ENCODE results near the gene RNF224. TPM values are rescaled to one million over a fixed set of nuclear protein-coding genes. Genes with fewer than 3 reads are reported as not detected.

Gene RNF224
- total RNA-seq, 4 donors from 2014 or later, result 0.34 to 2.0 (median 1.1) TPM

DNA sequence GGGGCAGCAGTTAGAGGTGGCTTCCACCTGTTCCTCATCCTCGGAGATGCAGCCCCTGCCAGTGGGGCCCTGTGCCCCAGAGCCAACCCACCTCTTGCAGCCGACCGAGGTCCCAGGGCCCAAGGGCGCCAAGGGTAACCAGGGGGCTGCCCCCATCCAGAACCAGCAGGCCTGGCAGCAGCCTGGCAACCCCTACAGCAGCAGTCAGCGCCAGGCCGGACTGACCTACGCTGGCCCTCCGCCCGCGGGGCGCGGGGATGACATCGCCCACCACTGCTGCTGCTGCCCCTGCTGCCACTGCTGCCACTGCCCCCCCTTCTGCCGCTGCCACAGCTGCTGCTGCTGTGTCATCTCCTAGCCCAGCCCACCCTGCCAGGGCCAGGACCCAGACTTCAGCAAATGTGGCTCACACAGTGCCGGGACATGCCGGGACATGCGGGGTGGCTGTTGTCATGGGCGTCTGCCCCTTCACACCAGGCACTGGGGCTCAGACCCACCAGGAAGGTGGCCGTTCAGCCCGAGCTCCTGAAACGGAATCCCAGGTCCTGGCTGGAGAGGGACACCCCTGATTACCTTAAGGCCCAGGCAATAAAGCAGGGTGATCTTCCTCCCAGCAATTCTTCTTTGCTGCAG is 1.5 kb upstream of the RNF224 start:
- Histone ChIP-seq H3K4me3 (no peak overlapping the region), H3K27ac (peak overlapping the region; percentile 24), H3K9me3 (no peaks in the 10 kb centered on the region), H3K36me3 (no peaks in the 10 kb centered on the region), H3K27me3 (peaks cover 27% of the 10 kb centered on the region), H3K4me1 (peaks cover 55% of the 10 kb centered on the region)
- WGBS, result 79% methylated on average over 8 of the region's 21 CpGs
- DNase-seq (ENCODE audit: low spot score in 2 of 2), result no peak
- TF ChIP-seq, protein P1, sequence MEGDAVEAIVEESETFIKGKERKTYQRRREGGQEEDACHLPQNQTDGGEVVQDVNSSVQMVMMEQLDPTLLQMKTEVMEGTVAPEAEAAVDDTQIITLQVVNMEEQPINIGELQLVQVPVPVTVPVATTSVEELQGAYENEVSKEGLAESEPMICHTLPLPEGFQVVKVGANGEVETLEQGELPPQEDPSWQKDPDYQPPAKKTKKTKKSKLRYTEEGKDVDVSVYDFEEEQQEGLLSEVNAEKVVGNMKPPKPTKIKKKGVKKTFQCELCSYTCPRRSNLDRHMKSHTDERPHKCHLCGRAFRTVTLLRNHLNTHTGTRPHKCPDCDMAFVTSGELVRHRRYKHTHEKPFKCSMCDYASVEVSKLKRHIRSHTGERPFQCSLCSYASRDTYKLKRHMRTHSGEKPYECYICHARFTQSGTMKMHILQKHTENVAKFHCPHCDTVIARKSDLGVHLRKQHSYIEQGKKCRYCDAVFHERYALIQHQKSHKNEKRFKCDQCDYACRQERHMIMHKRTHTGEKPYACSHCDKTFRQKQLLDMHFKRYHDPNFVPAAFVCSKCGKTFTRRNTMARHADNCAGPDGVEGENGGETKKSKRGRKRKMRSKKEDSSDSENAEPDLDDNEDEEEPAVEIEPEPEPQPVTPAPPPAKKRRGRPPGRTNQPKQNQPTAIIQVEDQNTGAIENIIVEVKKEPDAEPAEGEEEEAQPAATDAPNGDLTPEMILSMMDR (IDR thresholded peaks at IDR 0.05), result no peak
- no peak for TF ChIP-seq POLR2AphosphoS5 (IDR thresholded peaks at IDR 0.05)
- TF ChIP-seq EP300 (IDR thresholded peaks at IDR 0.05), result no peak
- no peak for TF ChIP-seq POLR2A (IDR thresholded peaks at IDR 0.05)

DNA sequence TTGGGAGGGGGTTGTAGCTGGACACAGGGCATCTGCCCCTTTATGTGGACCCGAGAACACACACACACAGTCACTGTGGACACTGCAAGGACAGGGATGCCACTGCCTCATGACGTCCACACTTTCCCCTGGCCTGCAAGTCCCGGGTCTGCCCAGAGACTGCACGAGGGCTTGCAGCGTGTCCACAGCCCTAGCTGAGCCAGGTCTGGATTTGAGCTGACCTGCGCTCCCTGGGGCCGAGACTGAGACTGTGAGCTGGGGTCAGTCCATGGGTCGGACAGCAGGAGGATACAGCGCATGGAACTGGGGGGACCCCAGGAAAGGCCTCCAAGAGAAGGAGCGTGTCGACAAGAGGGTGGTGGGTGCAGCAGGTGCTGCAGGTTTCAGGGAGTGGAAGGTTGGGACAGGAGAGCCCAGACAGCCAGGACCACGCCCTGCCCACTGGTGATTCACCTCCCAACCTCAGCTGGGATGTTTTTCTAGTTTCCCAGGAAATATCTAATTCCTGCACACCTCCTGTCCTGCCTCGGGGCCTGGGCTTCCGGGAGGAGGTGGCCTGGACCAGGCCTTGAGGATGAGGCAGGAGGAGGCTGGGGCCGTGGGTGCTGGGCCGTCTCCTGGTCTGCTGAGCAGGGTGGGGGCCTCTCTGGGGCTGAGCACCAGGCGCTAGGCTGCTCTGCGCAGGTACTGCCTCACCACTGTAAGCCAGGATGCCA is 806 bp upstream of the RNF224 start:
- DNase-seq (ENCODE audit: low spot score in 2 of 2), result no peak
- 47% methylated on average over 18 of the region's 18 CpGs for WGBS
- Histone ChIP-seq H3K4me1 (peaks cover 53% of the 10 kb centered on the region), H3K36me3 (no peaks in the 10 kb centered on the region), H3K27me3 (peaks cover 34% of the 10 kb centered on the region), H3K27ac (peak overlapping the region; percentile 24), H3K4me3 (no peak overlapping the region), H3K9me3 (no peaks in the 10 kb centered on the region)
- TF ChIP-seq POLR2AphosphoS5 (IDR thresholded peaks at IDR 0.05), result no peak
- no peak for TF ChIP-seq EP300 (IDR thresholded peaks at IDR 0.05)
- no peak for TF ChIP-seq POLR2A (IDR thresholded peaks at IDR 0.05)
- TF ChIP-seq, protein P1 (IDR thresholded peaks at IDR 0.05), result no peak

DNA sequence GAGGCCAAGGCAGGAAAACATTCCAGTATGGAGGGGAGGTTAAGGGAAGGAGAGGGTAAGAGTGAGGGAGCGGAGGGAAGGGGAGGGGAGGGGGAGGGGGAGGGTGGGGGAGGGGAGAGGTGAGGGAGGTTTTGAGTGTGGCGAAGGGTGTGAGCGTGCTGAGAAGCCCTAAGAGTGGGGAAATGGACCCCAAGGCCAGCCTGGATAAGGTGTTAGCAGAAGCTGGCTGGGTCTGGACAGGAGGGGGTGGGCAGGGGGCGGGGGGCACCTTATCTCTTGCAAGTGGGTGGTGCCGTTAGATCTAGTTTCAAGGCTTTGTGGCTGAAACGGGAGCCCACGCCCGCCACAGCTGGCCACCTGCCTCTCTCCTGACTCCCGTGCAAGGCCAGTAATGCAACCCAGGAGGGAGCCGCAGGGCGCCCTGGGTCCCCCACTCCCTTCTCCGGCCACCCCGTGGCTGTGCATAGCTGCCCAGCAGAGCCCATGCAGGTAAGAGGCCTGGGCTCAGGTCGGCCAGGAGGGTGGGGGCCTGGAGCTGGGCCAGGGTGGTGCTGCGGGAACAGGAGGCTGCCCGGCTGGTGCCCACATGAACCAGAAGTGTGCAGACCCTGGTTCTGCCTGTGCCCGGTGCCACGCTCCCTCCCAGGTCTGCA is 677 bp downstream of the RNF224 start:
- WGBS, result 34% methylated on average over 12 of the region's 18 CpGs
- H3K36me3 ChIP-seq, result no peaks in the 10 kb centered on the region
- no peak overlapping the region for H3K27ac ChIP-seq
- H3K4me3 ChIP-seq, result no peak overlapping the region
- no peak for DNase-seq (ENCODE audit: low spot score in 2 of 2)
- H3K4me1 ChIP-seq, result peaks cover 42% of the 10 kb centered on the region
- peaks cover 49% of the 10 kb centered on the region for H3K27me3 ChIP-seq
- H3K9me3 ChIP-seq, result no peaks in the 10 kb centered on the region
- TF ChIP-seq POLR2A (IDR thresholded peaks at IDR 0.05), result no peak
- TF ChIP-seq EP300 (IDR thresholded peaks at IDR 0.05), result no peak
- no peak for TF ChIP-seq POLR2AphosphoS5 (IDR thresholded peaks at IDR 0.05)
- TF ChIP-seq, protein P1 (IDR thresholded peaks at IDR 0.05), result no peak

DNA sequence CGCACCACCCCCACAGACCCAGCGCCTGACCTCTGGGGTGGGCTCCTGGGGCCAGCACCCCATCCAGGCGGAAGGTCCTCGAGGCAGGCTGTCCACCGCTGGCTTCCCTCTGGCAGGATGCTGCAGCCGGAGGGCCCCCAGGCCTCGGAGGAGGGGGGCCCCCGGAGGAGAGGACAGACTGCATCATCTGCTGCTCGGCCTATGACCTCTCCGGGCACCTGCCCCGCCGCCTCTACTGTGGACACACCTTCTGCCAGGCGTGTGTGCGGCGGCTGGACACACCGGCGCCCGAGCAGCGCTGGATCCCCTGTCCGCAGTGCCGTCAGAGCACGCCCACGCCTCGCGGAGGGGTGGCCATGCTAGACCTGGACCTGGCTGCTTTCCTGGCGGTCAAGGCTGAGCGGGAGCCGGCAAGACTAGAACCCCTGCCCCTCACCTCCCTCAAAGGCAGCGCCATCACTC is 1.2 kb downstream of the RNF224 start:
- Histone ChIP-seq H3K4me3 (no peak overlapping the region), H3K9me3 (no peaks in the 10 kb centered on the region), H3K36me3 (no peaks in the 10 kb centered on the region), H3K27me3 (peaks cover 55% of the 10 kb centered on the region), H3K4me1 (peaks cover 40% of the 10 kb centered on the region), H3K27ac (no peak overlapping the region)
- TF ChIP-seq, protein P1 (IDR thresholded peaks at IDR 0.05), result no peak
- TF ChIP-seq POLR2AphosphoS5 (IDR thresholded peaks at IDR 0.05), result no peak
- TF ChIP-seq EP300 (IDR thresholded peaks at IDR 0.05), result no peak
- no peak for TF ChIP-seq POLR2A (IDR thresholded peaks at IDR 0.05)
- DNase-seq (ENCODE audit: low spot score in 2 of 2), result no peak
- 56% methylated on average over 16 of the region's 29 CpGs for WGBS

Measured in suprapubic skin (tissue), 4 donors.